Retinal pigment epithelial cell (primary cell): ENCODE data around the gene NPIPB8.
A peak's percentile ranks its signal among the peaks of the same experiment; 100 is the strongest.
"Not testable (repeated sequence)": the region's sequence is repeated elsewhere in the genome, so short reads cannot be mapped to it uniquely, and the experiment has no call there.

Experiments used
- DNase-seq: peaks from one replicate; pipeline ENCODE4 v3.0.0-alpha.2; 2010; ENCODE audit warnings: low read depth
- H3K4me3 ChIP-seq: 2 replicates; pipeline ENCODE4 v1.5.1; 2011; ENCODE audit warnings: mild to moderate bottlenecking, low read length, control low read depth, moderate library complexity
- CTCF ChIP-seq: conservative IDR thresholded peaks from 2 replicates; pipeline ENCODE4 v1.5.1; 2011; ENCODE audit warnings: low read depth, low read length, control low read depth, inconsistent platforms

The NPIPB8 gene

GRCh38 chr16:28609631-28610594, 28.0 kb upstream of the NPIPB8 start, which contains the start of gene SULT1A1:
Gene SULT1A1 (minus strand): TSS chr16:28610044. CDS start chr16:28608855, 1,189 bp downstream.
- H3K4me3 ChIP-seq, result no peak within 1 kb of the TSS
- TF ChIP-seq CTCF, result no peak
- DNase-seq, result no peak

GRCh38 chr16:28610595-28611191, 27.2 kb upstream of the NPIPB8 start:
- TF ChIP-seq CTCF, result no peak
- no peak for DNase-seq
- H3K4me3 ChIP-seq, result no peak overlapping the region

GRCh38 chr16:28612359-28613280, 25.2 kb upstream of the NPIPB8 start:
- H3K4me3 ChIP-seq, DNase-seq: not testable (repeated sequence)

GRCh38 chr16:28613912-28614311, 24.0 kb upstream of the NPIPB8 start:
- not testable (repeated sequence) for H3K4me3 ChIP-seq, DNase-seq

- H3K4me3 ChIP-seq, DNase-seq: not testable (repeated sequence)
Observed at GRCh38 chr16:28614561-28614960, 23.3 kb upstream of the NPIPB8 start.

GRCh38 chr16:28615486-28616223, 22.2 kb upstream of the NPIPB8 start:
- peak; percentile 62 for TF ChIP-seq CTCF
- DNase-seq, H3K4me3 ChIP-seq: not testable (repeated sequence)

- DNase-seq, H3K4me3 ChIP-seq: not testable (repeated sequence)
Observed at GRCh38 chr16:28616224-28616577, 21.7 kb upstream of the NPIPB8 start.

GRCh38 chr16:28616636-28617035, 21.2 kb upstream of the NPIPB8 start:
- no peak for TF ChIP-seq CTCF
- DNase-seq, result no peak
- no peak overlapping the region for H3K4me3 ChIP-seq
